ENCODE results near the gene PRH1.

Gene PRH1

GRCh38 chr12:10838461-10838860, 45.6 kb downstream of the PRH1 start:
- DNase-seq (ENCODE audit: low spot score): no peak
